NCI-H2227 (cell line): ENCODE data around the gene YPEL2.

Experiments used
- DNase-seq: peaks from one replicate; lab custom pipeline; 2025; ENCODE audit not compliant: unreplicated experiment; lab: John Stamatoyannopoulos, UW

The YPEL2 gene

DNA sequence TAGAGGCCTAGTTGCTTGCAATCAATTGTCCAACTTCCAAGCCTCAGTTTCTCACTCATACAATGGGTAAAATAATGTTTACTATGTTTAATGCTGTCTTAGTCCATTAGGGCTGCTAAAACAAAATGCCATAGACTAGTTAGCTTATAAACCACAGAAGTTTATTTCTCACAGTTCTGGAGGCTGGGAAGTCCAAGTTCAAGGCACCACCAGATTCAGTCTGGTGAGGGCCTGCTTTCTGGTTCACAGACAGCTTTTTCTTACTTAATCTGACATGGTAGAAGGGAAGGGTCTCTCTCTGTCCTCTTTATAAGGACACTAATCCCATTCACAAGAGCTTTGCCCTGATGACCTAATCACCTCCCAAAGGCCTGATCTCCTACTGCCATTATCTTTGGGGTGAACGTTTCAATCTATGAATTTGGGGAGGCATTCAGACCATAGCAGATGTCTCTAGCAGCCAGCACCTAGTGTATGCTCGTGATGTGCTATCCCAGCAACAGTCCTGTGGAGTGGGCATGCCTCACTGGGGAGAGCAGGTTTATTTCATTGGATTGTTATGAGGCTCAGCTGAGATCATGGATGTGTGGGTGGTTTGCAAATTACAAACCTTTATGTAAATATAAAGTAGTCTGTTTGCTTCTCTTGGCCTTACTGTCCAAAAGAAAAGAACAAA is 25.2 kb downstream of the YPEL2 start:
- no peak for DNase-seq

- DNase-seq, result no peak
These were observed 25.8 kb downstream of the YPEL2 start for GRCh38 chr17:59357219-59357697.

- no peak for DNase-seq
These were observed 26.5 kb downstream of the YPEL2 start for GRCh38 chr17:59357929-59358328.

- DNase-seq, result no peak
These were observed 29.9 kb downstream of the YPEL2 start for GRCh38 chr17:59361386-59361785.

- DNase-seq, result no peak
These were observed 30.7 kb downstream of the YPEL2 start for GRCh38 chr17:59361916-59362810.

DNA sequence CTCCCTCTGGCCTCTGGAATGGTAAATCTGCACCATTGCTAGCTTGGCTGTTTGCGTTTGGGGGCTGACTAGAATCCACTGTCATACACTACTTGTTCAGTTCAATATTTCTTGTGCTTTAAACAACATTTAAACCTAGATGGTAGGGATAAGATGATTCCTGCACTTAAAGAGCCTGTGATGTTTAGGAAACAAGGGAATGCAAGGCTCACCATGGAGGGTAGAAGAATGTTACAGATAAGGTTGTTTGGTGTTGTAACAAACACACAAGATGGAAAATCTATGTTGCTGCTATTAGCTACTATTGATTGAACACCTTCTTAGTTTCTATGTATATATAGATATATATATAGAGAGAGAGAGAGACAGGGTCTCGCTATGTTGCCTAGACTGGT is 31.4 kb downstream of the YPEL2 start:
- DNase-seq, result no peak

DNA sequence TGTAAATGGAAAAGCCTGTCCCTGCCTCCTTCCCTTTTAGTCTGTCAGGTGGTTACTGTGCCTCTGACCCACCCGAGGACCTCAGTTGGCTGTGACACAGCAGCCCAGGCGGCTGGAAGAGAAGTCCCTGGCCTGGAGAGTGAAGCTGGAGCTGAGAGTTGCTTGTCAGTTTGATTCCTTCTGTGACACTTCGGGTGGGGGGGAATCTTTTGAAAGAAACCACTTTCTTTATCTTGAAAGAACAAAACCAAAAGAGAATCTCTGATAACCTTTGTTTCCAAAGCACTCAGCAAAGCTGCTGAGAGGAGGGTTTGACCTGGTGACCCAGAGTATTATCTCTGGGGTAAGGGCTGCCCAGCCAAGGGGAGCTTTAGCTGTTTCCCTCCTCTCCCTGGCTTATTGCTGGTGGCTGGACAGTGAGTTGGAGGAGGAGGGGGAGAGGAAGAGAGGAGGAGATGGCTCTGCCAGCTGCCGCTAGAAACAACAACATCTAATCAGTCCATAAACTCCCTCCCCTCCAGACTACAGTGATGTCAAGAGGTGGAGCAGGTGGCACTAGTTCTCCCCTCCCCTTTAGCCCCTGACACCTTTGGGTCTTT is 34.0 kb downstream of the YPEL2 start:
- no peak for DNase-seq

- DNase-seq, result no peak
These were observed 34.7 kb downstream of the YPEL2 start for GRCh38 chr17:59366040-59366757.

DNA sequence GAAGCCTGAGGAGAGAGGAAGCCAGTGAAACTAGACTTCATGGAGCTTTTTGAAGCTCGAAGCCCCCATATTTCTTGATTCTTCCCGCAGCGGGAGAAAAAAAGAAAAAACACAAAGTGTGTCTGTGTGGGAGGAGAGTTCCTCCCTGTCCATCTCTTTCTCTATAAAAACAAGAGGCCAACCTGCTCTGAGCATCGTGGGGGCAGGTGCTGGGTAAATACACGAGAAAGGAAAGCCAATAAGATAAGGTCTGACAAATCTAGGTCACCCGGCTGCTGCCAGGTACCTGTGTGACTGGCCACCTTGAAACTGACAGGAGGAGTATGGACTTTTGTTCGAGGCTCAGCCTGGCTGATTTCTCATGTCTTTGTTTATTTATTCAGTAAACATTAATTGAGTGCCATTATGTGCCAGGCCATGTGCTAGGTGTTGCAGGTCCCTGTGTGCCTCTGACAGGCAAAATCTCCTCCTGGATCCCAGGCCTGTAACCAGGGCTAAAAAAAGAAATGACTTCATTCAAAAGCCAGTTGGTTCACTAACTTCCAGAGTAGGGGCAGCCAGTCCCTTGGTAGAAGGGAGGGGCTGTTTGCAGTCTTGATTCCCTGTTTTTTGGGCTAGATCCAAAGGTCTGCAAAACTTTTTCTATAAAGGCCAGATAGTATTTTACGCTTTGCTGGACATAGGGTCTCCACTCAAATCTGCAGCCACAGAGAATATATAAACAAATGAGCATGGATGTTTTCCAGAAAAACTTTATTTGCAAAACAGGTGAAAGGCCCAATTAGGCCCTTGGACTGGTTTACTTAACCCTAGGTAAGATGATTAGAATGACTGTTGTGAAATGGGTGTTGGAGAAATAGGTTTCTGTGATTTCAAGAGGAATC is 35.6 kb downstream of the YPEL2 start:
- no peak for DNase-seq

DNA sequence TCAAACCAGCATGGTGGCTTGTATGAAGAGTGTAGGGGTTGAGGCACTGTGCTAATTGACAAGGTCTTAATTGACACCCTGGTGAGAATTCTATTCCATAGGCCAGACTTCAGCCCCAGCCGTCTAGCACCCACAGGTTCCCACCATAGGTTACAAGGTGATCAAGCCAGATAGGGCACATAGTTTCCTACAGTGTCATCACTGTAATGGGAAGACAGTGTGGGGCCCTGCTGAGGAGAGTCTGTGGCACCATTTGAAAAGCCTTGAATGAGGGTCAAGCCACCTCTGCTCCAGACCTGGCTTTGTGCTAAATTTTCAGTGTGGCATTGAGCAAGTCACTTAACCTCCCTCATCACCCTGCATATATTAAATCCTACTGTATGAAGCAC is 36.2 kb downstream of the YPEL2 start:
- DNase-seq, result no peak

DNA sequence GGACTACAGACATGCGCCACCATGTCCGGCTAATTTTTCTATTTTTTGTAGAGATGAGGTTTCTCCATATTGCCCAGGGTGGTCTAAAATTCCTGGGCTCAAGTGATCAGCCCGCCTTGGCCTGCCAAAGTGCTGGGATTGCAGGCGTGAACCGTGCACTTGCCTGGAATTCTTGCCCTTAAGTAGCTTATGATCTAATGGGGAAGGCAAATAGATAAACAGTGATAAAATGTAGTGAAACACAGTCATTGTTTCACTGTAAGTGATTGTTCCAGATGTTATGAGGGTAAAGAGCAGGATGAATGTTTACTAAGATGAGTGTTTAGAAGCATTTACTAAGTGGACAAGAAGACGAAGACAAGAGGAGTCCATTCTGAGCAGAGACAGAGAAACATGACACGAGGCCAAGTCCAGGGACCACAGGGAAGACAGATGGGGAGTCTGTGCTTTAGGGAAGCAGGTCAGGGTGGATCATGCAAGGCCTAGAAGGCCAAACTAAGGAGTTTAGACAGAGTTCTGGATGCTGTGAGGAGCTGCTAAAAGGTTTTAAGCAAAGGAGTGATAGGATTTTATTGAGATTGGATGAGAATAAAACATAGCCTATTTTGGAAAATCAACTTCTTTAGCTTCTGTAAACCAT is 36.9 kb downstream of the YPEL2 start:
- DNase-seq, result no peak

DNA sequence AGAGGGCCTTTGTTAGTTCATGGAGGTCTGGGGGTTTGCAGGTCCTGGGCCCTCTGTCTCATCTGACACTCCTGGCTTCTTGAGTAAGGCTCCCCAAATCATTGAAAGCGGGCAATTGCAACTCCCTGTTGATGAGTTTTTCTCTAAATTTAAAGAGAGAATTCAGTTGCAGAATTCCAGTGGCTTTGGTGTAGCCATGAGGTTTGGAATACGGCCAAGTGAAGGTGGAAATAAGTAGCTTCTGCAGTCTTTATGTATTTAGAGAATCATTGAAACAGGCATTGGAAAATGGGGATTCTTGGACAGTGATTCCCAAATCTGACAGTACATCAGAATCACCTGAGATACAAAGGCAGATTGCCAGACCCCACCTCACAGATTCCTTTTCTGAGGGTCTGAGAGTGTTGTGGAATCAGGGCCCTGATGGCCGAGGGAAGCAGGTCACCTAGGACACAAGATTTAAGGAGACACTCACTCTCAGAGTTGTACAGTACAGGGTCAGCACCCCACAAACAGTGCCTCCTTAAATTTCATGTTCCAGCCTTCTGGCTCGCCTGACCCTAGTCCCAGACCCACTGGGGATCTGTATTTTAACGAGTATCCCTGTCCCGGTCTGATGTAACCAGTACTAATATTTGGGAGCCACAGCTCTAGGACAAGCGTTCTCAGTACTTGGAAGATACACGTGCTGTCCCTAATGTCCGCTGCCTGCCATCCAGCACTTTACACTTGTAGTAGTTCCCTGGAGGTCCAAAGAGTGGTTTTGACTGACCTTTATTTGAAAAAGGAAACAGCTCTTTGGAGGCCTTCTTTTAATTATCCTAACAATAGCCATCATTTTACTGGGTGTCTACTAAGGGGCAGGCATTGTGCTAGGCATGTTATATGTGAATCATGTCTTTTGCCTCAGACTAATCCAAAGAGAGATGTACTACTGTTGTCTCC is 37.8 kb downstream of the YPEL2 start:
- no peak for DNase-seq

GRCh38 chr17:59370593-59371299 is 39.3 kb downstream of the YPEL2 start:
- no peak for DNase-seq

- DNase-seq, result no peak
These were observed 40.1 kb downstream of the YPEL2 start for GRCh38 chr17:59371416-59372100.

- DNase-seq, result no peak
These were observed 40.8 kb downstream of the YPEL2 start for GRCh38 chr17:59372138-59372751.

GRCh38 chr17:59373882-59374495 is 42.5 kb downstream of the YPEL2 start:
- no peak for DNase-seq

DNA sequence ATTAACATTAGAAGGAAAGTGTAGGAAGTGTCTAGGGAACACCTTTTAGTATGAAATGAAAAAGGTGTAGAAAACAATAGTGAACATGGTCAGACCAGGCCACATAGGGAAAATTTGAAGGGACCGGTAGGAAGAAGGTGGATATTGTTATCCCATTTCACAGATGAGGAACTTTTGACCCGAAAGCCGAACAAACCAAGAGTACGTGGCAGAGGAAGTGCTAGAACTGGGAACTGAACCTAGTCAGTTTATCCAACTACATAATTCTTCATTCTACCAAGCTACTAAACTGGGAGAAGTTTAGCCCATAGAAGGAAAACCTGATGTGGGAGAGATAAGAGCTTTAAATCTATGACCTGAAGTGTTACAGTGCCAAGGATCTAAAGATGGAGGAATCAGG is 43.2 kb downstream of the YPEL2 start:
- DNase-seq, result no peak
